NCI-H526 treated with DMSO at 0.1 percent for 48 hours (cell line): ENCODE measurements around the gene EPS8.

Experiments
- DNase-seq: peaks from one replicate; lab custom pipeline; 2025; lab: John Stamatoyannopoulos, UW

Gene EPS8

DNA sequence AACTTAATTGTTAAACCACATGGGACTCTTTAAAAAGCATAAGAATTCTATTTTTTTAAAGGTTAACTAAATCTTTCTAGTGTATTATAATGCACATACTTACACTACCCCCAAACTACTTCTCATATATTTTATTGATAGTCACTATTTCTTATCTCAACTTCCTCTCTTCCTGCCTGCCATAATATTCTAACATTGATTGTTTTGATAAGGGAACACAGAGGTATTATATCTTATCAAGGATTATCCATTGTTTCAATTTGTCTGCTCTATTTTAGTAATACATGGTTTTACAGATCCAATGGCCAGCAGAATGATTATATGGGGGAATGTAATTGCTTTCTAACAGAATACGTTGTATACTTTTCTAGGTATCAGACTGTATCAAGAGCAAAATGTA, 98.9 kb downstream of the EPS8 start:
- DNase-seq, result no peak

DNA sequence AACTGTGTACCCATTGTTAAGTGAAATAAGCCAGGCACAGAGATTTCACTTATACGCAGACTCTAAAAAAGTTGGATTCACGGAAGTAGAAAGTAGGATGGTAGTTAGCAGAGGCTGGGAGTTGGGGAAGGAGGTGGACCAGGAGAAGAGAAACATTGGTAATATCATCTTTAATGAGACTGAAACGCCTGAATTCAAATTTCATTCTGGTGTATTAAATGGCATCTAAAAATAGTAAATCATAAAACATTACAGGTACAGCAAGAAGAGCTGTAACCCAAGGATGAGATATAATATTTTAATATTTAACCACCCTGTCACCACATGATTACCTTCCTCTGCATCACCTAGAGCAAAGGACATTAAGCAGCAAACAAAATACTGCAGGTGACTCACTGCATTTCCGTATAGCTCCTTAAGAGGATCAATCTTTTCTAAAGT, 99.4 kb downstream of the EPS8 start:
- peak; percentile 18 for DNase-seq

DNA sequence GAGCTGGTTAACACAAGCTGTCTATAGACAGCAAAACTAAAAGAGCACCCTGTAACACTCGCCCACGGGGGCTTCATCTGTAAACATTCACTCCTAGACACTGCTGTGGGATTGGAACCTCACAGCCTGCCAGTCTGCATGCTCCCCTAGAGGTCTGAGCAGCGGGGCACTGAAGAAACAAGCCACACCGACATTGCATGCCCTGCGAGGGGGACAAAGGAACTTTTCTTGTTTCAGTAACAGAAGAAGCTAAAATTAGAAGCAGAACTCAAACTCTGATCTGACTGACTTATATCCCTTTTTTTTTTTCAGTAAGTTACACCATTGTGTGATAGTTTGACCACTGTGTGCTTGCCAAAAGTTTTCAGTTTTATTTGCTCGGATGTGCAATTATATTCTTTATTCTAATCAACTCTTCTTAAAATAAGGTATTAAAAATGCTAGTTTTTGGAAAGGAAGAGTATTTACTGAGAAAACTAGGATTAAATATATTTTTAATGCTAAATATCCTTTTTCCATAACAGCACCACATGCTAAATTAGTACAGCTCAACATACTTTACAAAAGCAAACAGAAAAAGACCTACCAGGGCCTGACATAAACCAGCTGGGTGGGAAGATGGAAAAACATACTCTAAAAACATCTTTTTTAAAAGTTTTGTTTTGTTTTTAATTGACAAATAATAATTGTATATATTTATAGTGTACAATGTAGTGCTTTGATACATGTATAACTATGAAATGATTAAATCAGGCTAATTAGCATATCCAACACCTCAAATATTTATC, 100.2 kb downstream of the EPS8 start:
- DNase-seq, result no peak

DNA sequence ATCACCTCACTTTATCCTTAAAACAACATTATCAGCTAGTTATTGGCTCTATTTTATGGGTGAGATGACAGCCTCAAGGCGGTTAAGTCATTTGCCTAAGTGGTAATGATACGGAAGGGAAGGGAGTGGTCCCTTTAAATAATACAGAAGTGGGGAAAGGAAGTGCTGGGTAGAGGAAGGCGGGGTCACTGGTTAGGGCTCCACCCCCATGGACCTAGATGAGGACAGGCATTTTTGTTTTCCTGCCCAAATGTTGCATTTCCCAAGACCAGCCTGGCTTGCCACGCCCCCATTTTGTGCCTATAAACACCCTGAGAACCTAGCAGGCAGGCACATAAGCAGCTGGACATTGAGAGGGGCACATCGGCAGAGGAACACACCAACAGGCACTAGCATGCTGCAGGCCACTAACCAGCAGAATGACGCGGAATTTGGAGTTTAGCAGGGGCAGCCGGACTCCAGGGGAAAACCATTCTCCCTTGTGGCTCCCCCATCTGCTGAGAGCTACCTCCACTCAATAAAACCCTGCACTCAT, 100.9 kb downstream of the EPS8 start:
- peak; percentile 79 for DNase-seq

DNA sequence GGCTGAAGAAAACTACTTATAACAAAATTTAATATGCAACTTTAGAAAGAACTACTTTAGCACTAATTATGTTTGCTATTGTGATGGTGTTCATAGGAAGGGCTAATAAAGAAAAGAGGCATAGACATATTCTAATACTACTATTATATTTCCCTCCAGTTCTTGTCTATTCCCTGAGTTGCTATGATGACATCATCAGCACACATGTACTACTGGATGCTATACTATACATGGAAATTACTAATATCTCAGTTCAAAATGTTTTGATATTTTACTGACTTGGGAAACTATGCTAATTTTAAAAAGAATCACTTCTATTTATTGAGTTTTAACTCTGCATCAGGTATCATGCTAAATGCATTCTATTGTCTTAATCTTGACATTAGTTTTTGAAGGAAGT, 101.6 kb downstream of the EPS8 start:
- no peak for DNase-seq

DNA sequence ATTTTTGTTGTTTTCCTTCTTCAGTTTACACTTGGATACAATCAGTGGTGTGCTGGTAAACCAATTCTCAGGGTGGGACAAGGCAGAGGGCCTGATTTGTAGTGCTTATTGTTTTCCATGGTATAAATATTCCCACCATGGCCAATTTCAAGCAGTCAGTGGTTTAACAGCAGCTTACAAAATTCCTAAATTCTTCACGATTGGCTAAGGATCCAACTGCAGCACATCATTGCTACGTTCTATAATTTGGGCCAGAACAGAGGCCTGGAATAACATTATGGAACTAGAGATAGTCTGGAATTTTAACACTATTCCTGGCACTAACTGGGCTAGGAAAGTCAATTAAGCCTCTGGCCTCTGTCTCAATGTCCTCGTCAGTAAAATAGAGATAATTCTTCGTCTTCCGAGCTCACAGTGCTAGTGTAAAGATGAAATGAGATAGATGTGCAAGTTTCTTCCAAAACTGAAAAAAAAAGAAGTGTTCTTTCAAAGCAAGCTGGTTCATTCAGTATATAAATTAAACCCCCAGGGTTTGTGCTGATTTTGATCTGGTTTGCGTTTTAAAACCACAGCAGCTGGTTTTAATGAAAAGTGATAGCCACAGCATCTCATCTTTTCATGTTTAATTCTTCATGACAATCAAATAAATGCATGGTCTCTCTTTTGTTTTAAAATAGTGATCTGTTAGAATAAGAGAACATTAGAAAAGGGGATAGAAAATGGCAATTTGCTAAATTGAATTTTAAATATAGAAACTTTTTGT, 104.1 kb downstream of the EPS8 start:
- DNase-seq, result no peak

DNA sequence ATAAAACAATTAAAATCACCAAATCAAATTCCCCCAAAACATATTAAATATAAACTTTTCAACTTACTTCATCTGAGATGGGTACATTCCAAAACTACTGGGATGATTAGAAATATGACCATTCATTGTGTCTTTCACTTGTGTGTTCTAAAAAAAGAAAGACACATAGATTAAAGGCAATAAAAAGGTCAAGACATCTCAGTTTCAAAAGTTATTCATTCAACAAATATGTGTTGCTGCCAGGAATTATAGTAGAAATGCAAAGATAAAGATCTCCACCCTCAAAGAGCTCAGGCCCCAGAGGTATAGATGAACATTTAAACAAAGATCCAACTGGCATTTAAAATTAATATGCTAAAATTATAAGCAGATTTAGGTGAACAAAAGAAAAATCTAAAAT, 106.4 kb downstream of the EPS8 start:
- DNase-seq, result no peak

DNA sequence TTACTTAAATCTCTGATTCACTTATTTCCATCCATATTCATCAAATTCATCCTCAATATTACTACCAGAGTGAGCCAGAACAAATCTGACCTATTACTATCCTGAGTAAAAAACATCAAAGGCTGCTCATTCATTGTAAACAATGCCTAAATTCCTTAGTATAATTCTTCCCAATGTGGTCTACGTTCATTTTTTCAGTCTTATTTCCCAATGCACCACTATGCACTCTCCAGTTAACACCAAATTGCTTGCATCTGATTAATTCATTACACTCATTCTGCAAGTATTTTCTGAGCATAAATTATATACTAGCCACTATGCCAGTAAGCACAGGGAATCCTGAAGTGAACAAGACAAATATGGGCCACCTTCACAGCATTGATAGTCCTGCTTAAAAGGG, 110.0 kb downstream of the EPS8 start:
- no peak for DNase-seq

DNA sequence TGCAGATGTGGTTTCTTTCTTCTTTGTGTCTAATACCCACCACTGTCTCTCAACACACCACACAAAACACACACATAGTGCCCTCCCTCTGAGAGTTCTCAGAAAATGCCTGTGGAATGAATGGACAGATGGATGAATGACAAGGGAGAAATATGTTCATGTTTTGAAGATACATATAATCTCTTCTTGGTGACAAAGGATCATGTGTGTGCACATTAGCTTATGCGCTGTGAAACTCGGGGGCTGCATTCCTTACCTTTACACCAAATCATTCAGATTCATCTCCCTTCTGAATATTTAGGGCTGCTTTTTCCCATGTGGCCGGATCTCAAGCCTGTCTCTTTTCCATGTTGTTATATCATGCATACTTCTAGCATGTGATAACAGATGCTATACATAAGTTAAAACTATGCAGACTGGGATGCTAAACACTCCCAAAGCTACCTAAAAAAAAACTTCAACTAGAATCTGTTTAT, 111.4 kb downstream of the EPS8 start:
- DNase-seq, result no peak

DNA sequence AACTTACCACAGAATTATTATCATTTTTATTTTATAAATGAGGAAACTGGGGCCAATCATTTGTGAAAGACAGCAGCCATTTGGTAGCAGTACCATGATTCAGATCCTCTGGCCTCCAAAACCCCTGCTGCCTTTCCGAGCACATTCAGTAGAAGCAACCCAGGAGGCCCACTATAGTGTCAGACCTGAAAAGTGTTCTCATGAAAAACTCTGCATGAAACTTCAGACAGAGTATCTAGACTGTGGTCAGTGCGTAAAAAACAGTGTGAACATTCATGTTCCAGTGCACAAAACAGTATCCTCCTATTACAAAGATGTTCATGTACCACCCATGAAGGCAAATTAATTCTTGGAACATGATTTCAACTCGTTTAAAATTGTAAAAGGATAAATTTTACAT, 112.0 kb downstream of the EPS8 start:
- no peak for DNase-seq

DNA sequence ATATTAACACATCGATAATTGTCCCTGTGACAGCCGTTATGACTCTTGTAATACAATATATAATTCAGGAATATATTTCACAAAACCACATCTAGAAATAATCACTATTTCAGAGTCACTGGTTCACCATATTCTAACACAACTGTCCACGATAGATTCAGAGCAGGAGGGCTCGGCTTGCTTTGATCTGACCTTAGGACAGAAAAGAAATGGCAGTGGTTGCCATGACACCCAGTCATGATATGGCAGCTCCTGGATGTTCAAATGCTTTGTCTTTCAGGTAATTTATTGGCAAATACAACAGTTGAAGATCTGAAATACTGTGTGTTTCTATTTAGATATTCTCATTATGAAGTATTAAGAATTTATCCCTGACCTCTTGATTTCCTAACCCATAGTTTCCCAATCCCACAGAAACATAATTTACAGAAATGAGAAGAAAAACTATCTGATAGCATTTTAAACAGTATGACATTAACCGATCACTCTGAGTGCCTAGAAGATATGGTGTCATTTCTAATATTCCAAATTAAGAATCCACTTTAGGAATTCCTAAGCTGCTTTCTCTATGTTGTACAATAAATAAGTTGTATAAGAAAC, 116.4 kb downstream of the EPS8 start:
- no peak for DNase-seq

DNA sequence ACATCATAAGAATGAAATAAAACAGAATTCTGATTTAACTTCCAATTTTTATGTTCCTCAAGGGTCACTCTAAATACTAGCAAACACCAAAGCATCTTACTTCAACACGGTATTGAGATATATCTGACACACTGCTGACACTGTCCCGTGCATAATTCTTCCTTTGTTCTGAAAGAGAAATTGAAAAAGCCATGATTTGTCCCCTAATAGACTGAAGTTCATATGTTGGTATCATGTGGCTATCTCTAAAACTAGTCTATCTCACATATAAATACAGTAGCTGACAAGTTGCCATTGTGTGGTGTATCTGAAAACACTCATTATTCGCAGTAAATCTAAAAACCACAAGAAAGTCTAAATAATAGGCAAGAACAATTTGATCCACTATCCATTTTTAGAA, 118.4 kb downstream of the EPS8 start:
- DNase-seq, result no peak

DNA sequence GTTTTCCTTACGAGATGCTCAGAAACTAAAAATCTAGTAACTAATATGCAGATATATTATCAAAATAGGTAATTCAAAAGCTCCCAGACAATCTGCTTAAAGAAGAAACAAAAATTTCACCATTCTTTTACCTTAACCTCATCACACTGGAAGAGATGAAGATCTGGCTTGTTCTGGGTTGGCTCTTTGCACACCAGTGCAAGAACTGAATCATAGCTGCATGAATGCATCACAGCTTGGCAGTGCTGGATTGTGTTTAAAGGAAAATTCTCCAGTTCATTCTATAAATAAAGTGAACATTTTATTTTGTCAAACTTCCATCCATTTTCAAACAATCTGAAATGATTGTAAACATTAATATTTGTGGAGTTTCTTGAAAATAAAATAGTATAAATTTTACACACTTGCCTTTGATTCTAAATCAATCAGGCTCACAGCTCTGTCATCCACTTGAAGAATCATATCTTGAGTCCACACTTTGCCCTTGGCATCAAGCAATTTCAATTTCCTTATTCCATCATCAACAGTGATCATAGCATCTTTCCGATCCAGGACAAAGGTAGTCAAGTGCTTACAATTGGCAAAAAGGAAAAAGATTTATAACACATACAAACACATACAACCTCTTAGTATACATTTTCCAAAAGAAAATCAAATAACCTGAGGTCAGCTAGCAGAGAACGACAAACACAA, 119.8 kb downstream of the EPS8 start:
- no peak for DNase-seq

DNA sequence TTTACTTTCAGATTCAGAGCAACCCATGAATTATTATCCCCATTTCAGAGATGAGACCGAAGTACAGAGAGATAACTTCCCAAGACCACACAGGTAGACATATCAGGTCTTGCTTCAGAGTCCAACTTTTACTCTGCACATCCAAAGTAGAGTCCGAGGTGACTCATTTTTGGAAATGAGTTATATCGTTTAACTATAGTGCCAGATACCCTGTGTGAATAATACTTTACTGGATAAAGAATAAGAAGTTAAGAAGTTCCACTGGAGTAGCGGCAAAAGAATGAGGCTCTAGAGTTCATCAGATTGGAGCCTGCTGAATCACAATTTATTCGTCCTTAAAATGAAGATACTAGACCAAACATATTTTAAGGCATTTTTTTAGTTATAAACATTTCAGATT, 124.7 kb downstream of the EPS8 start:
- no peak for DNase-seq

DNA sequence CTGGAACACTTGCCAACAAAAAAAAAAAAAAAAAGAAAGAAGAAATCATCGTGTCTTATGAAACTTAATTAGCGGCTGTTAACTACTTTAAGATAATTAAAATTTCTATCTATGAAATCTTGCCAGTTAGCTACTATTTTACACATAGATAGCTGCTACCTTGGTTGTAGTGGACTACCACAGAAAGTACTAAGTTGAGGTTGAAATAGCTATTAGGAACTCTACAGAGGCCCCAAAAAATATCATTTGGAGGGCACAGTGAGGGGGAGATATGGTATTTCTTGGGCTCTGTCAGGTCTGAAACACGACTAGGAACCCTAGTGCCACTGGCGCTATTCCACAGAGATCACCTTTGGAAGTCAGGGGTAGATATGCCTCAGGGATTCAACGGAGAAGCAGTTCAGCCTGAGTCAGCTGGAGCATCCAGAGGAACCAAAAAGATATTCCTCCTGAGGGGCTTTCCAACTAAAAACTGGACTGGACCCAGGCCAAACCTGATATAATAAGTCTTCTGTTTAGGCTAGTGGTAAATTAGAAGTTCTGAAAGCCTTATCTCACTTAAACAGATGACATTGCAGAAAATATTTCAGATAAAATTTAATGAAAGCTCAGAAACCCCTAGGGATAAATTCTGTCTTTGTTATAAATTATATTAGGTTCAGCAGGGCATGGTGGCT, 126.1 kb downstream of the EPS8 start:
- no peak for DNase-seq

DNA sequence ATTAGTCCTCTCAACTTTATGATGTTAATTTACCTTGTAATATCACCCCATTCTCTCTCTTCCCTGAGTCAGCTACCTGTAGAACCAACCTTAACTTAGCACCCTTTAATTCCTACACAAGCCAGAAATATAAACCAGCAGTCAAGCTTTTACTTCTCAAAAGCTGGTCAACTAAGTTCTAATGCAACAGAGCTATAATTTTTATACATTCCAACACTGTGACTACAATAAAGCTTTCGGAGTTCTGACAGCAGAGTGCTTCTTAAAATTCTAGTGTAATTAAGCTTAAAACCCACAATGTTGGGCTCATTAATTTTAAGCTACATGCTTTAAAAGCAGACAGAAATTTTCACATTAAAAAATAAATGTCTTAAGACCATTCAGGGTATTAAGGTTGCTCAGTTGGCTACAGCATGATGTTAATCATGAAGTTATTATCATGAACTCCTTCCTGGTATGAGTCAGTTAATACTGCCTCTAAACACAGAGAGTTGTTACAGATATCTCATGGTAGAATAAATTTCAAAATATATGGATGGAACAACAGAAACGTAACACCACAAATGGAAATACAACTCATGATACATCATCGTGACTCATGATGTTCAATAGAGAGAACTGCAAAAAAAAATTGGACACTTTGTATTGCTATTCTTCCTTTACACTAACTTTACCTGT, 126.7 kb downstream of the EPS8 start:
- DNase-seq, result no peak

DNA sequence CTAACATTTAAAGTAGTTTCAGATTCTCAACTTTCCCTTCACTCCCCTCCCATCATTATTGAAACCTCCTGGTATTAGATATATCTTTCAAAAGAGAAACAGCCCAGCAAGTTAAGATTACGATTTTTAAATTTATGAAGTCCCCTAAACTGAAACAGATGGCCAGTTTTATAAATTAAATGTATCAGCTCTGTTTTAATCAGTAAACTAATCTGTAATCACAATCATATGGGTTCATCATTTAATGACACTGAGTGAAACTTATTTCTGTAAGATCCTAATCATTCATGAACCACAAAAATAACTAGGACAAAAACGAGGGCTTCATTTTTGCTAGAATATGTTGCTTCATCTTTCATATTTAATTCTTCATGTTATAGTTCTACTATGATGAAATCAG, 137.8 kb downstream of the EPS8 start:
- DNase-seq, result no peak

DNA sequence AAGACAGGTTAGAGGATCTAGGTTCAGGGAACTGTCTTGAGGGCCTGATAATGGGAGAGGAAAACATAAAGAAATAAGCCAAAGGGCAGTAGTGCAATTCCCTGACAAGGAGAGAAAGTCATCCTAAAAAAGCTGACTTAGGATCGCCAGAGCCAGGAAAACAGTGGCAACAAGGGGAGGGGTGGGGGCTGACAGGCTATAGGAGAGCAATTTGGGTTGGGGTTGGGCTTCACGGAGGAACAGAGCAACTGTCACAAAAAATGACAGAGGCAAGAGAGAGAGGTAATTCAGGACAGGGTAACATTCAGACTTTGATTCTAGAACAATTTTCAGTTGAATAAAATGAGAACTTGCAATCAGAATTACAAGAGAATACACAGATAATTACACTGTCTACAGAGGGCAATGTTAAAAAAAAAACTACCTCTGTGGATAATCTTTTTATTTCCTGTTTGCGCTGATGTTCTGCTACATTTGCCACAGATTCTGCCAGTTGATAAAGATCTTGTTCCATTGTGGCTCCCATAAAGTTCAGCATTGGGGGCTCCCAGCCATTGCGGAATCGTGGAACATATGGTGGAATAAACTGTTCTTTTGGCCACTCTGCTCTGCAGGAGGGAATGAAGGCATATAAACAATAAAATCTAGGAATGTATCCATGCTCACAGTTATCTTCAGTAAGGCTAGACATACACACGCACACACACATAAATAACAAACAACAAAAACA, 138.6 kb downstream of the EPS8 start:
- DNase-seq, result no peak

DNA sequence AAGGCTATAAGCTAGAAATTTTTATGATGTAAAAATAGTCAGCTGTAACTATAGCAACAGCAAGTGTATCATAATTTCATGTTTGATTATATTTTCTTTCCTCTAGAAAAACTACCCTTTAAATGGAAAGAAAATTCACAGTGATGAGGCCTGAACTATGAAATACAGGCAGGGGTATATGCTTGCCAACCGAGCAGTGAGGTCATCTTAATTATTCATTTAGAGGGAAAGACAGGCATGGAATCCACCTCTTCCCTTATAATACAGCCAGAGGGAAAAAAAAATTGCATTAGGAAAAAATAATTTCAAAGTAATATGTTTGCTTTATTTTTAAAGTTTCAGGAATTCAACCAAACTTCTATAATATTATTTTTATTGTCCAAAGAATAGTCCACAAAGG, 139.8 kb downstream of the EPS8 start:
- DNase-seq, result no peak

DNA sequence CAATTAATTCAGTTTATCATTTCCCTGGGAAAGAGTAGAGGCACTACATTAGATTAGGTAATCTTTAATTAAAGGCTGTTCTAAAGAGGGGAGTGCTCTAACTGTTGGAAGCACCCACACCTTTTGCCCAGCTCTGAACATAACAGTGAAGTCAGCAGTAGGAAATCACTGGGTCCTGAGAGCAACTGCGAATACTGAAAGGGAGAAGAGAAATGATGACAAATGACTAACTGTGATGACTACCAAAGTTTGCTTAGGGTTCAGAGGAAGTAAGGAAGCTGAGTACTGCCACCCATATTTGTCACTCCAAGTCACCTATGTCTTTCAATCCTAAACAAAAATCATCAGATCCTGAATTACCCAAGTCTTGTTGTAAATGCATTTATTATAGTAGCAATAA, 140.6 kb downstream of the EPS8 start:
- DNase-seq, result no peak
